Calu3 (cell line): ENCODE measurements around the gene CACNB4. TPM values are rescaled to one million over a fixed set of nuclear protein-coding genes. Genes with fewer than 3 reads are reported as not detected.
A peak's percentile ranks its signal among the peaks of the same experiment; 100 is the strongest.

Experiments
- BruUV-seq: library from RNA; stranded (reverse); fragments of 400-500 nt; replicated peaks from 2 replicates; lab custom pipeline; 2021; lab: Mats Ljungman, UMichigan
- CTCF ChIA-PET: fragments of 300-600 bp; sonication (Branson Sonifier 250); formaldehyde crosslinking; loops from one replicate; lab custom pipeline; 2022; ENCODE audit warnings: antibody characterized with exemption; lab: Charles Lee
- DNase-seq: peaks from one replicate; pipeline ENCODE4 v3.0.0; 2022
- H3K27ac Mint-ChIP-seq: one replicate; pipeline ENCODE4 v1.8.0; 2022; ENCODE audit warnings: mixed read lengths; ENCODE audit not compliant: unreplicated experiment
- H3K27me3 Mint-ChIP-seq: one replicate; pipeline ENCODE4 v1.8.0; 2022; ENCODE audit warnings: mixed read lengths; ENCODE audit not compliant: unreplicated experiment
- H3K36me3 Mint-ChIP-seq: one replicate; pipeline ENCODE4 v1.8.0; 2022; ENCODE audit warnings: mild to moderate bottlenecking, moderate library complexity, mixed read lengths; ENCODE audit not compliant: insufficient read depth, unreplicated experiment
- H3K4me1 Mint-ChIP-seq: one replicate; pipeline ENCODE4 v1.8.0; 2022; ENCODE audit warnings: mild to moderate bottlenecking, low read depth, mixed read lengths; ENCODE audit not compliant: unreplicated experiment
- H3K4me3 Mint-ChIP-seq: one replicate; pipeline ENCODE4 v1.8.0; 2022; ENCODE audit warnings: mild to moderate bottlenecking, low read depth, moderate library complexity, mixed read lengths; ENCODE audit not compliant: unreplicated experiment
- H3K9me3 Mint-ChIP-seq: one replicate; pipeline ENCODE4 v1.8.0; 2022; ENCODE audit warnings: low read depth, mixed read lengths; ENCODE audit not compliant: unreplicated experiment
- intact Hi-C: fragments of 100-400 bp; cut with micrococcal nuclease; formaldehyde crosslinking; loops from one replicate; pipeline ENCODE4 v1.10.0; 2022; ENCODE audit not compliant: unreplicated experiment
- total RNA-seq: library from RNA; stranded (reverse); gene quantifications from 2 replicates; pipeline ENCODE4 v1.2.3, GENCODE V29; 2022
- TF ChIP-seq, protein P1 (sequence below): fragments of 200-600 bp; IDR thresholded peaks from one replicate; pipeline ENCODE4 v1.8.0; 2022; ENCODE audit warnings: antibody characterized with exemption; ENCODE audit not compliant: unreplicated experiment

Gene CACNB4
- total RNA-seq, 1 experiment from 2014 or later = 0.33 TPM

DNA sequence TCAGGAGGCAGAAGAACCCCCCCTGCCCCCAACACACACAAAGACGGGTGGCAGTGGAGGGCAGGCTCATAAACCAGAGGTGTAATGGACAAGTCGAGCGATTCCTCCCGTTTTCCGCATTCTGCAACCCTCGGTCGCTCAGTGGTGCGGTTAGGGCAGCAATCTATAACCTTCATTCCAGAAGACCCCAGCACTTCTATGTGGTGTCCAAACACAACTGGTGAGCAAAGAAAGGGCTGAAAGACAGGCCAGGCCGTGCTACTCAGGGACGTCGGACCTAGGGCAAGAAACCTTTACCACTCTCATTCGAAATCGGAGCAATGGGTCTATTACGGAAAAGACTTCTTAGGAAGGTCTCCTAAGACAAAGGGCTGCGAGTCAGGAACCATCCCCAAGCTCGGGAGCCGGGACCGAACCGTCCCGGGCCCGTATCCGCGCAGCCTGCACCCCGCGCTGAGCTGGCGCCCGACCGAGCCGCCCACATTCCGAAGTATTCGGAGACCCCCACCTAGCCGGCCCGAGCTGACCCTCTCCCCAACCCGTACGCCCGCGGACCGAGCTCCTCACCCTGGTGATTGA lies 271.2 kb downstream of the CACNB4 start:
- CTCF ChIA-PET = interaction anchor here (0.7 to 0.8 kb wide), 2 partner anchors 8 to 64 kb away, joined by 3 read pairs; no protein-coding TSS in a partner anchor
- BruUV-seq = no TSS peak
- intact Hi-C loops = loop anchor here (5.0 kb wide), 1 partner anchor 175 kb away; no protein-coding TSS in a partner anchor

DNA sequence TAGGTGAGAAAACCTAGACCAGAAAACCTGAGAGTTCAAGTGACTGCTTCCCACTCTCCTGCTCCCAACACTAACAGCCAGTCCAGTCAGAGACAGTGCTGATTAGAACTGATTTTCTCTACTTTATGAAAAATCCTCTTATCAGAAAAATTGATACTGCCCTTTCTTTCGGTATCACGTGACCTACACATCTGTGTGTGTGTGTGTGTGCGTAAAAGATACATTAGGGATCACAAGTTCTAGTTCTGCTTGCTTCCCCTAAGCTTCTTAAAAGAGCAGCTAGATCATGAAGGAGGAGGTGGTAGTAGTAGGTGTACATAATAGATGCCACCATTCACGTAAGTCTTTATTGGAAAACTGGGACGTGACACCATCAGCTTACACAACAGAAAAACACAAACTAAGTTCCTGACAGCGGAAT lies 272.1 kb downstream of the CACNB4 start:
- intact Hi-C loops = loop anchor here (5.0 kb wide), 1 partner anchor 176 kb away; no protein-coding TSS in a partner anchor
- Mint-ChIP-seq H3K27ac (no peak overlapping the region), H3K4me3 (peak overlapping the region; percentile 97), H3K4me1 (peaks cover 46% of the 10 kb centered on the region), H3K27me3 (no peaks in the 10 kb centered on the region), H3K36me3 (peaks cover 23% of the 10 kb centered on the region), H3K9me3 (no peaks in the 10 kb centered on the region)
- DNase-seq = no peak
- CTCF ChIA-PET = interaction anchor here (0.6 to 1.0 kb wide), 3 partner anchors 14 to 561 kb away, joined by 3 read pairs; no protein-coding TSS in a partner anchor
- no TSS peak for BruUV-seq
- TF ChIP-seq, protein P1, sequence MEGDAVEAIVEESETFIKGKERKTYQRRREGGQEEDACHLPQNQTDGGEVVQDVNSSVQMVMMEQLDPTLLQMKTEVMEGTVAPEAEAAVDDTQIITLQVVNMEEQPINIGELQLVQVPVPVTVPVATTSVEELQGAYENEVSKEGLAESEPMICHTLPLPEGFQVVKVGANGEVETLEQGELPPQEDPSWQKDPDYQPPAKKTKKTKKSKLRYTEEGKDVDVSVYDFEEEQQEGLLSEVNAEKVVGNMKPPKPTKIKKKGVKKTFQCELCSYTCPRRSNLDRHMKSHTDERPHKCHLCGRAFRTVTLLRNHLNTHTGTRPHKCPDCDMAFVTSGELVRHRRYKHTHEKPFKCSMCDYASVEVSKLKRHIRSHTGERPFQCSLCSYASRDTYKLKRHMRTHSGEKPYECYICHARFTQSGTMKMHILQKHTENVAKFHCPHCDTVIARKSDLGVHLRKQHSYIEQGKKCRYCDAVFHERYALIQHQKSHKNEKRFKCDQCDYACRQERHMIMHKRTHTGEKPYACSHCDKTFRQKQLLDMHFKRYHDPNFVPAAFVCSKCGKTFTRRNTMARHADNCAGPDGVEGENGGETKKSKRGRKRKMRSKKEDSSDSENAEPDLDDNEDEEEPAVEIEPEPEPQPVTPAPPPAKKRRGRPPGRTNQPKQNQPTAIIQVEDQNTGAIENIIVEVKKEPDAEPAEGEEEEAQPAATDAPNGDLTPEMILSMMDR = no peak

More for the DNA sequence above, 271.2 kb downstream of the CACNB4 start:
- Mint-ChIP-seq H3K27me3 (no peaks in the 10 kb centered on the region), H3K36me3 (peaks cover 23% of the 10 kb centered on the region), H3K9me3 (no peaks in the 10 kb centered on the region), H3K4me1 (peaks cover 42% of the 10 kb centered on the region), H3K4me3 (peak overlapping the region; percentile 97), H3K27ac (peak overlapping the region; percentile 98)
- TF ChIP-seq, protein P1 = no peak
- peak; percentile 9 for DNase-seq

DNA sequence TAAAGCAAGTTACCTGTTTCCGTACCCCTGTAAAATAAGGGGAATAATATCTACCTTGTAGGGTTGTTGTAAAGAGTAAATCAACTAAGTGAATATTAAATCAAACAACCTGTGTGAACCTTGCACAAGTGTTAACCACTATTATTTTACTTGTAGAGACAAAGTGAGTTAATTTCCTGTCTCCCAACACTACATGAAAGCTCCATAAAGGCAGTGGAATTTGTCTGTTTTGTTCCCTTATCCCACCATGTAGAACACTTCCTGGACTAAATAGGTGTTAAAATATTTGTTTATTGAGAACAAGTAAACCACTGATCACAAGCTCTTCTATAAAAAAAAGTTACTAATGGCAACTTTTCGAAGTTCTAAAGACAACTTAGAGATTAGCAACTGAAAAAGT lies 274.0 kb downstream of the CACNB4 start:
- DNase-seq = no peak
- H3K36me3 Mint-ChIP-seq = peaks cover 23% of the 10 kb centered on the region
- H3K27ac Mint-ChIP-seq = no peak overlapping the region
- CTCF ChIA-PET = interaction anchor here (0.7 kb wide), 1 partner anchor 675 kb away, joined by 7 read pairs; no protein-coding TSS in a partner anchor
- TF ChIP-seq, protein P1 = no peak
- H3K4me3 Mint-ChIP-seq = no peak overlapping the region
- intact Hi-C loops = loop anchor here (5.0 kb wide), 1 partner anchor 177 kb away; no protein-coding TSS in a partner anchor
- BruUV-seq = no TSS peak
- no peaks in the 10 kb centered on the region for H3K27me3 Mint-ChIP-seq
- H3K4me1 Mint-ChIP-seq = peaks cover 46% of the 10 kb centered on the region
- no peaks in the 10 kb centered on the region for H3K9me3 Mint-ChIP-seq

DNA sequence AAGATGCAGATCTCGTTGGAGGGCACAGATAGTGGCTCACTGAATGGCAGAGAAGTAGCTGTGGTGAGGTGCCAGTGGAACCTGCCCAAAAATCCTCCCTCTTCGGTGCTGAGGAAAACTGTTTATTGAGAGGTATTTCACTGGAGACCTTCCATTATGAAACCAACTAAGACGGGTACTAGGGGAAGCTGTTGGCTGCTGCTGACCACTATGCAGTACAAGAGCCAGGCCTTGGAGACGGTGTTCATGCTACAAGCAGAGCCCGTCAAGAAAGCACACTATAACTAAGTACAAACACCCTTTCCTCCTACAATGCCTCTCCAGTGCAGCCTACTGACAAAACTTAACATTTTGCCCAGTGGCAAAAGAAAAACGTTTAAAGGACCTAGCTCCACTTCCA lies 275.2 kb downstream of the CACNB4 start:
- CTCF ChIA-PET = no interaction called here
- BruUV-seq = no TSS peak
- Mint-ChIP-seq H3K36me3 (peaks cover 19% of the 10 kb centered on the region), H3K9me3 (no peaks in the 10 kb centered on the region), H3K27me3 (no peaks in the 10 kb centered on the region), H3K4me1 (peaks cover 37% of the 10 kb centered on the region), H3K4me3 (peak overlapping the region; percentile 1), H3K27ac (no peak overlapping the region)
- intact Hi-C loops = no loop called here
- no peak for DNase-seq
- TF ChIP-seq, protein P1 = no peak
